Endothelial cell of umbilical vein (primary cell): ENCODE measurements around the gene LRRC8A.

Source experiments
- GATA2 ChIP-seq: IDR thresholded peaks from 2 replicates; pipeline ENCODE4 v1.7.0; 2011; ENCODE audit warnings: low read depth, mild to moderate bottlenecking, moderate library complexity, mixed read lengths, low read length; ENCODE audit not compliant: insufficient read length, insufficient read depth
- TF ChIP-seq, protein P1 (sequence below), 2 donors: IDR thresholded peaks; 1 replicate in 1 of 2; 2 replicates in 1 of 2; pipeline ENCODE4 v1.5.1; 2011; ENCODE audit warnings: low read length in 2 of 2, mild to moderate bottlenecking in 2 of 2, moderate library complexity in 2 of 2, control low read depth in 1 of 2, inconsistent platforms in 1 of 2, low read depth in 1 of 2; ENCODE audit not compliant: insufficient read depth in 1 of 2; ENCODE audit errors: extremely low read depth in 1 of 2

DNA sequence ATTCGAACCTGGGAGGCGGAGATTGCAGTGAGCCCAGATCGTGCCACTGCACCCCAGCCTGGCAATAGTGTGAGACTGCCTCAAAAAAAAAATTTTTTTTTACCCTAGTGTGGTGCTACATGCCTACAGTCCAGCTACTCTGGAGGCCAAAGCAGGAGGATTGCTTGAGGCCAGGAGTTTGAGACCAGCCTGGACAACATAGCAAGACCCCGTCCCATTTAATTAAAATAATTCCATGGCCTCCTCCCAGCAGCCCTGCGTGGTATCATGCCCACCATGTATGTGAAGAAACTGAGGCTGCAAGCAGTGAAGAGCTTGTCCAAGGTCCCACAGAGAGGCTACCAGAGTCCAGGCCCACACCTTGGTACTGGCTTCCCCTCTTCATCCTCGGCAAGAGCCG, 19.4 kb downstream of the LRRC8A start:
- TF ChIP-seq, protein P1, sequence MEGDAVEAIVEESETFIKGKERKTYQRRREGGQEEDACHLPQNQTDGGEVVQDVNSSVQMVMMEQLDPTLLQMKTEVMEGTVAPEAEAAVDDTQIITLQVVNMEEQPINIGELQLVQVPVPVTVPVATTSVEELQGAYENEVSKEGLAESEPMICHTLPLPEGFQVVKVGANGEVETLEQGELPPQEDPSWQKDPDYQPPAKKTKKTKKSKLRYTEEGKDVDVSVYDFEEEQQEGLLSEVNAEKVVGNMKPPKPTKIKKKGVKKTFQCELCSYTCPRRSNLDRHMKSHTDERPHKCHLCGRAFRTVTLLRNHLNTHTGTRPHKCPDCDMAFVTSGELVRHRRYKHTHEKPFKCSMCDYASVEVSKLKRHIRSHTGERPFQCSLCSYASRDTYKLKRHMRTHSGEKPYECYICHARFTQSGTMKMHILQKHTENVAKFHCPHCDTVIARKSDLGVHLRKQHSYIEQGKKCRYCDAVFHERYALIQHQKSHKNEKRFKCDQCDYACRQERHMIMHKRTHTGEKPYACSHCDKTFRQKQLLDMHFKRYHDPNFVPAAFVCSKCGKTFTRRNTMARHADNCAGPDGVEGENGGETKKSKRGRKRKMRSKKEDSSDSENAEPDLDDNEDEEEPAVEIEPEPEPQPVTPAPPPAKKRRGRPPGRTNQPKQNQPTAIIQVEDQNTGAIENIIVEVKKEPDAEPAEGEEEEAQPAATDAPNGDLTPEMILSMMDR (IDR thresholded peaks at IDR 0.05; ENCODE audit: extremely low read depth in 1 of 2, insufficient read depth in 1 of 2, low read depth in 1 of 2, low read length in 2 of 2), result no peak
- TF ChIP-seq GATA2, result no peak
